Stimulated activated CD4-positive, alpha-beta T cell treated with anti-CD3 and anti-CD28 coated beads, Interleukin-12 subunit alpha, Interleukin-12 subunit beta, amount 100 ng/mL, for 24 hours (primary cell): Measurements from ENCODE around the gene UVRAG.

ENCODE experiments used
- DNase-seq, 2 experiments: peaks; one replicate each; pipeline ENCODE4 v3.0.0-alpha.2; 2020; ENCODE audit warnings: low read depth in 2 of 2

The UVRAG gene

DNA sequence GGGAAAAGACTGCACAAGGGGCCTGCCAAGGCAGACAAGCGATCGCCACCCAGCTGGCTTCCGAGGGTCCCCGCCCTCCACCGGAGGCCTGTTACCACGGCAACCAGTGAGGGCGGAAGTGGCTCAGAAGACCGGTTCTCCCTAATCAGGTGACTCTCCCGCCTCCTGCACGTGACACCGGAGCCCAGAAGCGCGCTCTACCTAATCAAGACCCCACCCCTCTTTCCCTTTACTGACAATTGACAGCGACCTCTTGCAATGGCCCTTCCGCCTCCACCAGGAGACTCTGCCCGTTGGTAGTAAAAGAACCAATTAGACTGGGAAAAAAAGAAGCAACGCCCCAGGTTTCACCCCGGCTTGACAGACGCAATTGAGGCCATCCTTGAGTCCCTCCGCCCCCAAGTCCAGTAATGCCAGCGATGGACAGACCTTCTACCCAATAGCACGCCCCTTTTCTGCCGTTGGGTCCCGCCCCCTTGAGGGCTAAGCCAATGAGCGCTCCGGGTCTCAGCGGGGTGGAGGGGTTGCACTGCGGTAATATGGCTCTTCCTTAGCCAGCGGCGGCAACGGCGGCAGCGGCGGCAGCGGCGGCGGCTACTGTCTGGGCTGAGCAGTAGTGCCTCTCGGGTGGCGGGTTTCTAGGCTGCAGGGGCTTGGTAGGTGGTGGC lies at the start of gene UVRAG:
Gene UVRAG (plus strand): TSS at position 534 of the 668 bp plus-strand sequence. CDS start 198 bp downstream, outside the sequence.
- peak; percentile 96 to 98 for DNase-seq

DNA sequence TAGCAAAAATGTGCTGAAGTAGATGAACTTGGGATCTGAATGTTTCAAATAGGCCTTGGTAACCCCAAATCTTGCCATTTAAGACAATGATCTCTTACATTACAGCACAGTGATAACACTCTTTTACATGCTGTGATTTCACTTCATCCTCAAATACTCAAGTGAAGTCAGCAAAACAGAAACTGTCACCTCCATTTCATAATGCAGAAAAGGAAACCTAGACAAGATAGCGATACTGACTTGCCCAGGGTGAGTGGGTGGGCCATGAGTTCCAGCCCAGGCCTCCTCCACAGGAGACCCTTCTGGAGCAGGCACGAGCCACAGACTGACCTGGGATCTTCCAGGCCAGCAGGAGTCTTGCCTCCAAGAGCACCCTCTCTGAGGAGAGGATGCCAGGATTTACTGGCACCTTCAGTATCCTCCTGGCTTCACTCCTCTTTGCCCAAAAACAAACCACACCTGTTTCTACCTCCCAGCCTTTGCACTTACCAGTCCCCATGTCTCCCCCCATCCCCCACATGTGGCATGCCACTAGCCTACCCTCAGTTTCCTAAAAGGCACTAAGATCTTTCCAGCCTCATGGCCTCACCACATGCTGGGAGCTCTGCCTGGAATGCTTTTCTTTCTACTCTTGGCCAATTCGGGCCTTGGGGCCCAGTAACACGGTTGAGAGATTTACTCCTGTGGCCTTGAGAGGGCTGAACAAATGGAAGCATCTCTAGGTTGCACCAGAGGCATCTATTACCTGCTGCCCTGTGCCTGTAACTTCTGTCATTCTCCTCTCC lies 48.4 kb upstream of the UVRAG start:
- no peak for DNase-seq

DNA sequence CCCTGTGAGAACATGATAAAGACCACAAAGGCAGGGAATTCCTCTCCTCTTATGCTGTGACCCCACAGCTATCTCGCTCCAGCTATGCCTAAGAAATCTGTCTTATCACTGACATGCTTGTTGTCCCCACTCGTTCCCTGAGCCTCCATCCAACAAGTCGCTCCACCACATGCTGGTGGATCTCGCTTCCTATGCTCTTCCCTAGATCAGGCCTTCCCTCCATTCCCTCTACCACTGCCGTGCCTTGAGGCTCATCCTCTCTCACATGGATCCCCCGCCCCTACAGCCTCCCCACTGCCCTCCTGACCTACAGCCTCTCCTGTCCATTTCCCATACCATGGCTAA lies 47.8 kb upstream of the UVRAG start:
- DNase-seq = no peak

DNA sequence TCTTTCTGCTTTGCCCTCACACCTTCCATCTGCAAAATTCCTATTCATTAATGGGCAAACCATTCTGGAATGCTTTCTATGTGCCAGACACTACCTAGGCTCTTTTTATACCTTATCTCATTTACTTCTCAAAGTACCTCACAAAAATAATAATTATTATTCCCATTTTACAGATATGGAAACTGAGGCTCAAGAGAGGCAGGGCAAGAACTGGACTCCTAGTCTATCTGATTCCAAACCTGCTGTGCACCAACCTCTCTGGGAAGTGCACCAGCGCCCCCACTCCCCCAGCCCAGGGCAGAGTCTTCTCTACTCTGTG lies 47.3 kb upstream of the UVRAG start:
- DNase-seq = no peak

DNA sequence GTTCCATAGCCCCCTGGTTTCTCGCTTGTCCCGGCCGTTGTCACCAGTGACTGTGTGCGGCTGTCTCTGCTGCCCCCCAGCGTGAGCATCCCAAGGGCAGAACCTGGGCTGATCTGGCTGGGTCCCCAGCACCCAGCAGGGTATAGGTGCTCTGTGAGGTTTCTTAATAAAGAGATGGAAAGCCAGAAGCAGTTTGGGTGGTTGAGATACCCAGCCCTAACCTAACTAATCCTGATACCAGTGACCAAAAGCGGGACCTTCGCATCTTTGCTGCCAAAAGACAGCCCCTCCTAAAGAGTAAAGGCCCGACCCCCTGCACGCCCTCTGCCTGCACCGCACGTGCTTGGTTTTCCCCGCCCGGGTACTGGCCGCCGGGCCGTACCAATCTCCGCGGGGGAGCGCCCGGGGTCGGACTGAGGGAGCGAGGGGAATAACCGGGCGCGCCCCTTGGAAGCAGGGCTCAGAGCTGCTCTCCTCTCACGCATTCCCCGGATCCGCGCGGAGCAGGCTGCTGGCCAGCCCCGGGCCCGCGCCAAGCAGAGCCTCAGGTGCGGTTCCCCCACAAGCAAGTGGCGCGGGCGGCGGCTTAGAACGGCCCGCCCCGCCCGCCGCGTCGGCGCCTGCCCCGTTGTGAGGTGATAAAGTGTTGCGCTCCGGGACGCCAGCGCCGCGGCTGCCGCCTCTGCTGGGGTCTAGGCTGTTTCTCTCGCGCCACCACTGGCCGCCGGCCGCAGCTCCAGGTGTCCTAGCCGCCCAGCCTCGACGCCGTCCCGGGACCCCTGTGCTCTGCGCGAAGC lies 46.7 kb upstream of the UVRAG start, which contains the start of gene DGAT2:
Gene DGAT2 (plus strand): TSS at position 667 of the 797 bp plus-strand sequence. CDS start 214 bp downstream, outside the sequence.
- peak; percentile 46 to 64 for DNase-seq

DNA sequence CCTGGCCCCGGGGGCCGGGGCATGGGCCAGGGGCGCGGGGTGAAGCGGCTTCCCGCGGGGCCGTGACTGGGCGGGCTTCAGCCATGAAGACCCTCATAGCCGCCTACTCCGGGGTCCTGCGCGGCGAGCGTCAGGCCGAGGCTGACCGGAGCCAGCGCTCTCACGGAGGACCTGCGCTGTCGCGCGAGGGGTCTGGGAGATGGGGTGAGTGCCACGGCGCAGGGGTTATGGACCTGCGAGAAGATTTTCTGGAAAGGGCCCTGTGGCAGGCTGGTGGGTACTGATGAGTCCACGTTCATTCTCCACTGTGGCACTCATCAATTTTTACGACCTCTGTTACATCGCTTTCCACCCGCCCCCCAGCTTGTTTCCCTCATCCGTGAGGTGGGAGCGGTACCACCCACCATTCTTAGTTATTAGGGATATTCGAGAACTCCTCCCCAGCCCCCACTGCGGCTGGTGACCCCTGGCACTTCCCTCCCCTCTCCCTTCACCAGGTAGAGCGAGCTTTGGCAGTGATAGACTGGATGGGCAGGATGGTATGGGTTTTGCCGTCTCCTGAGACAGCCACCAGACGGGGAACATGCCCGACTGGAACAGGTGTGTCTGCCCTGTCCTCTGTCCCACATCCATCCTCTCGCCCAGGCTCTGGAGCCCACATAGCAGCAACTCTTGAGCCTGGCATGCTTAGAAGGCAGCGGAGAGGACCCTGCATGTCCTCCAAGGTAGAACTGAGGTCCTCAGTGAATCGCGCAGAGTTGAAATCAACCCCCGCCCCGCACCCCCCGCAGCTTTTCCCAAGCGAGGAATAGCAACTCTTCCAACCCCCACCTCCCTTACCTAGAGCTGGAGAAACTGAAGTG lies 45.9 kb upstream of the UVRAG start:
- no peak for DNase-seq

DNA sequence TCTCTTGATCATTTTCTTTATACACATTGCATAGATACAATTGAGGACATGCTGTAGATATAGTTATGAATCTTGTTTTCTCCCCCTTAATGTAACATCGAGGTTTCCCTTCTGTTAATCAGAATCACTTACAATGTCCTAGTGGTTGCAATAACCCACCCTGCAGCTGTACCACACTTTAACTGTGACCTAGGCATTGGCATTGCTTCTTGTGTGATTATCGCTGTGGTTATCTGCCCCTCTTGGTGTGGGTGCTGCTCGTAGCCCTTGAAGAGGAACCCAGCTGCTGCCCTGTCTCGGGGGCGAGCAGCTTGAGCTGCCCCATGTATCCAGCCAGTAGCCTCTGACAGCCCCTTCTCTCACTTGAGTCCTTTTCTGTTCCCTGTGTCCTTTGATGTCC lies 44.9 kb upstream of the UVRAG start:
- DNase-seq = no peak

DNA sequence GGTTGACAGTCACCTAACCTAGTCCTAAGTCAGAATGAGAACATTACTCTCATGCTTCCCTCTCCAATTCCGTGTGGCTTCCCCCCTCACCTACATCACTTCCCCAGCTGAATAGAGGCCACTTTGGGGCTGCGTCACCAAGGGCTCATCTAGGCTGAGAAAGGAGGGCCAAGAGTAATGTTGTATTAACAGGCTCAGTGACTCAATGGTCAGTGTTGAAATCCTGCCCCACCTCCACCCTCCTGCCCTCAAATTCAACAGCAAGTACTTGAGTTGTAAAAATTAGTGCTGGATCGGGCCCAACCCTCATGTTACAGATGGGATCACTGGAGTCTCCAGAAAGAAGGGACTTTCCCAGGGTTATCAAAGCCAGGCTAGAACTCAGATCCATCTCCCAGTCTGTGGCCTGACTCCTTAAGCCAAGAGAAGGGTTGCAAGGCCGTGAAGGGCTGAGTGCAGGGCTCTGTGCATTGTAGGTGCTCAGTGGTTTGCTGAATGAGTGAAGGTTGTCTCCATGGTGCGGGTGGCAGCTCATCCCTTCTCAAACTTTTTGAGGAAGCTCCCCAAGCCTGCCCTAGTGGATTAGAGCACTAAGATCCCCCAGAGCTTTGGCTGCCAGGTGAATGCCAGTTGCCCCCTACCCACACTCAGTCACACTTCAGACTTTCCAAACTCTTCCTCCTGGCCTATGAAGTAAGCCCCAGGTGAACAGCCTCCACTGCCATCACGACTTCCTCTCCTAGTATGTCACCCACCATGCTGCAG lies 43.2 kb upstream of the UVRAG start:
- DNase-seq = no peak

DNA sequence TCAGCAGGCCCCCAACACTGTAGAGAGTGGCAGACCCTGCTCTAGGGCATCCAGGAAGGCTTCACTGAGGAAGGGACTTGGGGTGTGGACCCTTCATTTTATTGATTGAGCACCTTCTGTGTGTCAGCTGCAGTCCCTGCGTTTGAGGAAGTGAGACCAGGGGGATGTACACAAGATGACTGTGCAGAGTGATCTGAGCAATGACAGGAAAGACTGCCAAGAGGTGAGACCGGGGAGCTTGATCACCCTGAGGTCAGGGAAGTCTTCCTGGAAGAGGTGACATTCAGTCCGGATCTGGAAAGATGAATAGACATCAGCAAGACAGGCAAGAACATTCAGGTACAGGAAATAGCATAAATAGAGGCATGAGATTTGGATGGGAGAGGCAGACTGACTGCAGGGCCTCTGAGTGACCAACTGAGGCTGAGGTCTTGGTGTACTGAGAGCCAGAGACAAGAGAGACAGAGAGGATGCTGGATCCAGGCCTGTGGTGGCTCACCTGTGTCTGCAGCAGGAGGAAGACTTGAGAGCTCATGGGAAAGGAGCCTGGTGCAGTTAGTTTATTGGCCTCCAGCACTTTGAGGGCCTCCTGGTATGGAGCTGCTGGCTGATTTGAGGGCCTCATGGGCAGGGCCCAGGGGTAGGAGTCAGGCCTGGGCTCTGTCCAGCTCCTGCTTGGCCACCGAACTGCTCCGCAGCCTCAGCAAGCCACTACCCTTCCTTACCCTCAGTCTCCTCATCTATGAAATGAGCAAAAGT lies 41.2 kb upstream of the UVRAG start:
- no peak for DNase-seq

DNA sequence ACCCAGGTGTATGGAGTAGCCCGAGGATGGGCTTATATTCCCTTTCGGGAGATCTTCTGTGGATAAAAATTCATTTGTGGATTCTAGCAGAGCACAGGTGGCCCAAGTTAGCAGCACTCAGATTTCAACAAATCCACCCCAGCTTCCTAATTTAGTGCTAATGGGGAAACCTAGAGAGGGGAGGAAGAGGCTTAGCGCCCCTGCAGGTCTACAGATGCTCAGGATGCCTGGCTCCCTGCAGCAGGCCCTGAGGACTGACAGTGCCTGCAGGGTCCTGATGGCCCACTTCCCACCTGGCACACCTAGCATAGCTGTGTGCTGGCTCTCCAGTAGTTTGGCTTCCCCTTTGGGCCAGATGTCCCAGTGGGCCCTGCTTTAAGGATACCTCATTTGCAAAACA lies 40.0 kb upstream of the UVRAG start:
- DNase-seq = no peak

DNA sequence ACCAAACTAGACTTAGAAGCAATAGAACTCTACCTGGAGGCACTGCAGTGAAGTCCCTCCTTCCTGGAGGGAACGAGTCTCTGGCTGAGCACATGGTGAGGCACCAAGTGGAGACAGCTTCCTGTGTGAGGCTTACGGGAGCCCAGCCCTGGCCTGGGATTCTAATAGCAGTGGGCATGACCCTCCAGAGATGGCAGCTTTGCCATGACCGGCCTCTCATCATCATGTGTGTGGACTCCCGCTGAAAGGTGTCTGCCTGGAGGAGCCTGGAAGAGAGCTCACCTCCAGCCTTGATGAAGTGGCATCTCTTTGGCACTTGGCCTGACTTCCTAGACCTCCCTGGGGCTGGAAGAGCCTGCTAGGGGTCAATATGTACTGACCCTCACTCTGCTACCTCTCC lies 38.5 kb upstream of the UVRAG start:
- no peak for DNase-seq

DNA sequence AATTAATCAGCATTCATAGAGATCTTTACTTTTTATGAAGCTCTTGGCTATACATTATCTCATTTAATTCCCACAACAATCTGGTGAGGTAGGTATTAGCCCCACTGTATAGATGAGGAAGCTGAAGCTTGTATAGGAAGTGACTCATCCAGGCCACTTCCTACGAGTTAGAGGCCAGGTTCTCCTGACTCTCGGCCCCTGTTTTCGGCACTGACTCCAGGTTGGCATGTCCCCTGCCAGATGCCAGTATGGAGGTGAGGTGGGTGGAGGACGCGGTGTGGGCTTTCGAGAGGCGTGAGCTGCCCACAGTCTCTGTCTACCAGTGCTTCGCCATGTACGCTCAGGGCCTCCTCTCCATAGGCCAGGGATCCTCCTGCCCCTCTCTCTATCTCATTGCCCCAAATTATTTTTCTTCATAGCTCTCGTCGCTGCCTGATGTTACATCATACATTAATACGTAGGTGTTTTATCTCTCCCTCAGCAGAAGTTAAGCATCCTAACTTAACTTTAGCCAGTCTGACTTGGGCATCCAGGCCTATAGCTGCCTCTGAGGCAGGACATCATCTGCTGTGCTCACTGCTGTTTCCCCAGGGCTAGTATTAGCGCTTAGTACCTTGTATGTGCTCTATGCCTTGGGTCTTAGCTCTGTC lies 37.4 kb upstream of the UVRAG start:
- no peak for DNase-seq

DNA sequence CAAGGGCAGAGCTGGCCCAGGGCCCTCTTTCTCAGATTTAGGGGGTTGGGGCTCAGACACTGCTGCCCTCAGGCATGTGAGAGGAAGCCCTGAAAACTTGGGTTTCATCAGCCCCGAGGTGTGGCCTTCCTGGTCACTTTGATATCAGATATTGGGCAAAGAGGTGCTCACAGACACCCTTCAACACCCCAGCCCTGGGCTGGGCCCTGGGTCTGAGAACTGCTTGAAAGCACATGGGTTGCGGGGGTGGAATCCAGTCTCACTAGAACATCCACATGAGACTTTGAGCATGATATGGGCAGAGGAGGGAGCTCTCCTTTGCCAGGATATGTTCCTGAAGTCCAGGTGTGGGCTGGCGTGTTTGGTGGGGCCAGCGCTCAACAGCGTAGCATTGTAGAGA lies 36.0 kb upstream of the UVRAG start:
- DNase-seq = no peak

DNA sequence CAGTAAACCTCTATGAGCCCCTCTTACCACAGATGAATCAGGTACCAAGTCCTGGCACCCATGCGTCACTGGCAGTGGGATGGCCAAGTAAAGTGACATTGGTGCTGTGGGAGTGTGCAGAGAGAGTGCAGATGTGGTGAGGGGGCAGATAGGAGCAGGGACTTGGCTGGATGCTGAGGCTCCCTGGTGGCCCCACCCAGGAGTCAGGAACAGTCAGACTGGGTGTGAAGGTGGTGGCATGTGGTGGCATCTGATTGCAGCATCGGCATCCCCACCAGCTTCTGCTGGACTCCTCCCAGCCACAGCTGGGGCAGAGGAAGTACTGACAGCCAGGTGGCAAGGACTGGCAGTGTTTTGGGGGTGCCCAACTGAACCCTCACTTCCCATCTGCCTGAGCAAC lies 35.0 kb upstream of the UVRAG start:
- no peak for DNase-seq

DNA sequence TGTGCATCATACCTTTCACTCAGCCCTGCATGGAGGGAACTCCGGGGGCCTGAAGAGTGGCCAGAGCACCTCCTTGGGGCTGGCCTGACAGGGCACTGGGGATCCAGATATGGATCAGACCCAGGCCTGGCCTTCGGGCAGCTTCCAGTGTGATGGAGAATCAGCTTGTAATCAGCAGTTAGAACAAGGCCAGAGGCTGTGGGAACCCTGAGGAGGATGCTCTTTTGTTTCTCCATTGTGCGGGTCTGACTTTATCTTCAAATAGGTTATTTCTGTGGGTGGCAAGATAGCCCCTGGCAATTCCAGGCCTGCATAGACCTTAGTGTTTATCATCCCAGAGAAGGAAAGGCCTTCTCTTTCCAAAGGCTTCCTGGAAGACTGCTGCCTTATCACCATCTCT lies 34.1 kb upstream of the UVRAG start:
- no peak for DNase-seq

DNA sequence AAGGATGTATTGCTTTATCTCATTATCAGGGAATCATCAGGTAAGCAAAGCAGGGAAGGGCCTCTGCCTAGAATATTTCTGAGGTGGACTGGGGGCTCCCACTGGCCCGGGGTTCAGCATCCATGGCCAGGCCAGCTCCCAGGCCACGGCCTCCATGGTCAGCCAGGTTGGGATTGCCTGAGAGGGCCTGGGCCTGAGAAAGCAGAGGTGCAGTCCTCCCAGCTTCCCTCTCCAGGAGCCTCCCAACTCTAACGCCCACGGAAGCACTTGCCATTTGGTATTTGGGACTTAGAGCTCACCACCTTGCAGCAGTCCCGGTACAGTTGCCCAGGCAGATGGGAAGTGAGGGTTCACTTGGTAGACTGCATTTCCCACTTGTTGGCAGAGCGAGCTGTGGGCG lies 33.7 kb upstream of the UVRAG start:
- DNase-seq = no peak

DNA sequence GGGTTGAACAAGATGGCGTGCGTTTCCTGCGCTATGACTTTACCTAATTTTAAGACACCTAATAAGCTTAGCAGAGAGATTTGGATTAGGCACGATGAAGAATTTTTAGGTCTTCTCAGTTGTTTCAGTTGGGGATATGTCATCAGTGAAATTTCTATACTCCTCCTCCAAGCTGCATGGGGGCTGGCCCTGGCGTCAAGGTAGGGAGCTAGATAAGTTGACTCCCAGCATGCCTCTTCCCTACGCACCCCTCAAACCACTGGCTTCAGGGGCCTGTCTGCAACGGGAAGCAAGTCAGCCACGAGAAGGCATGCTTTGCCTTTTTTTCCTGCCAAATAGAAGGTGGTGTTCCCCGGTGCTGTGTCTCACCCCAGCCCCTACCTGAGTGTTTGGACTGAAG lies 33.2 kb upstream of the UVRAG start:
- DNase-seq = no peak

DNA sequence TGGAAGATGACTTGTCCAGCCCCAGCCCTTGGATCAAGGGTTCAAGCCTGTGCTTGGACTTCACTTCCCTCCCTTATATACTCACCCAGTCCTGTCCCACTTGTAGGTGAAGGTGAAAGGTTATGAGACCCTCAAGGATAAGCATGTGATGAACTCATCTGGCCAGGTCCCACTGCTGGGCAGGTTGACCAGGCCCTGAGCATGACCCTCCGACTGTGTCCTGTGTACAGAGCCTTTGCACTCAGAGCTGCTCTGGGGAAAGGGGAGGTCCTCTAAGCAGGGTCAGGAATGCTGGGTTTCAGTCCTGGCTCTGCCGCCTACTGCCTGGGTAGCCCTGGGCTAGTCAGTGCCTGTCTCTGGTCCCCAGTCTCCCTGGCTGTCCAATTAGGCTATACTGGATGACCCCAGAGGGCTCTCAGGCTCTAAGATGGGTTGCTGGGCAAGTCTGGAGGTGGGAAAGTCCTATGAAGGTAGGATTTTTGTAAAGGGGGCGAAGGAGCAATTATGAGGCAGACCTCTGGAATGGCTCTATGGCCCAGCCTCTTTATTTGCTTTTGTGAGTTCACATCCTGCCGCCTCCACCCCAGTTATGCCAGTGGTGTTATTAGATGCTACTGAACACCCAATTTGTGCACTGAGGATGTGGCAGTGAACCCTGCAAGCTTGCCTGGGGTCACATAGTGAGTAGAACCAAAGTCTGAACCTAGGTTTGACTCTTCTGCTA lies 32.3 kb upstream of the UVRAG start:
- no peak for DNase-seq

DNA sequence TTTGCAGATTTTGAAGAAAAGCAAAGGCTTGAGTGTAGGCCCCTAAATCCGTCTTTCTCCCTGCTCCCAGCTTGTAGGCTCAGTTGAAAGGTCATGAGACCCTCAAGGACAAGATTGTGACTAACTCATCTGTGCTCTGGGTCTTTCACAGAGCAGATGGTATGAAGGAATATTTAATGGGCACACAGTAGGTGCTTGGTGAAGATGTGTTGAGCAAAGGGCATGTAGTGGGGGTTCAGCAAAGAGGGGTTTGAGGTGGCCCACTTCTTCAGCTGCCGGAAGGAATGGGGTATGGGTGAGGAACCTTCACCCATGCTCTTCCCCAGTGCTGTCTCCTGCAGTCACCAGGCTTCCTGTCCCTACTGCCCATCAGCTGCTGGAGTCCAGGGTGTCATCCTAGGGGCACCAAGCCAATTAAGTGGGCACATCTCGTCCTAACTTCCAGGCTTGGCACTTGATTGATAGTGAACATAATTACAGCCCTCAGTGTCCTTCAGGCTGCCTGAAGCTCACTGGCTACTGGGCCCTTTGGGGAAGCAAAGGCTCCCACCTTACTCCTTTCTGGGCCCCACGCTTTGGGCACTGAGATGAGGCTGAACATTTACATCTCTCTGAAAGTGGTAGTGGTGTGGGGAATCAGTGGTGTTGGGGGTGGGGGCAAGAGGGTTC lies 31.5 kb upstream of the UVRAG start:
- no peak for DNase-seq
